Thyroid gland (tissue), 4 donors: ENCODE data around the gene ARL3. TPM values are rescaled to one million over a fixed set of nuclear protein-coding genes. Genes with fewer than 3 reads are reported as not detected.

ENCODE experiments used
- DNase-seq, 2 donors: peaks; one replicate each; pipeline ENCODE4 v3.0.0-alpha.2; 2019
- H3K27ac ChIP-seq, 3 donors: fragments of 200-600 bp; sonication (generic); 1 replicate in 2 of 3; 2 replicates in 1 of 3; pipeline ENCODE4 v1.5.1; 2016 to 2019; ENCODE audit warnings: mild to moderate bottlenecking in 1 of 3, moderate library complexity in 1 of 3
- H3K27me3 ChIP-seq: fragments of 200-600 bp; sonication (generic); one replicate; pipeline ENCODE4 v1.5.1; 2019
- H3K36me3 ChIP-seq, 2 donors: fragments of 200-600 bp; sonication (generic); one replicate each; pipeline ENCODE4 v1.5.1; 2016 to 2019
- H3K4me1 ChIP-seq, 2 donors: fragments of 200-600 bp; sonication (generic); one replicate each; pipeline ENCODE4 v1.5.1; 2017 to 2019
- H3K4me3 ChIP-seq, 3 donors: fragments of 200-600 bp; sonication (generic); replicated peaks in 1 of 3; 1 replicate in 2 of 3; 2 replicates in 1 of 3; pipeline ENCODE4 v1.5.1; 2016; ENCODE audit warnings: mild to moderate bottlenecking in 1 of 3
- H3K9me3 ChIP-seq: fragments of 200-600 bp; sonication (generic); one replicate; pipeline ENCODE4 v1.5.1; 2017
- CTCF ChIP-seq, 6 experiments: fragments of 200-600 bp in 3 of 6; fragments of 450-650 bp in 3 of 6; sonication (generic) in 3 of 6; IDR thresholded peaks; one replicate each; pipeline ENCODE4 v1.5.1; 2016 to 2019; ENCODE audit warnings: antibody characterized with exemption in 6 of 6, mild to moderate bottlenecking in 2 of 6, inconsistent platforms in 1 of 6, moderate library complexity in 1 of 6
- POLR2A ChIP-seq, 2 donors: fragments of 450-650 bp; IDR thresholded peaks; one replicate each; pipeline ENCODE4 v1.6.1; 2017; ENCODE audit warnings: antibody characterized with exemption in 2 of 2, mild to moderate bottlenecking in 2 of 2, moderate library complexity in 1 of 2
- WGBS, 2 donors: methylation state at CpG; one replicate each; pipeline ENCODE4 v1.1.5; 2017; 5-methylcytosine and 5-hydroxymethylcytosine counted together
- intact Hi-C: fragments of 100-400 bp; cut with DNase I; formaldehyde crosslinking; loops from one replicate; pipeline ENCODE4 v1.15.1; 2023
- total RNA-seq, 4 donors: library from RNA; depleted of rRNA; stranded (reverse); fragments of >200 nt; gene quantifications; one replicate each; pipeline ENCODE4 v1.2.3, GENCODE V29; 2016

Gene ARL3
- total RNA-seq, 4 donors from 2014 or later, result 6.6 to 13.4 (median 10.2) TPM

- 76 to 79% methylated on average over 1 of the region's 1 CpG for WGBS, 2 donors
- peaks cover 41 to 55% of the 10 kb centered on the region in 2 donors for H3K4me1 ChIP-seq
- peaks cover 29 to 52% of the 10 kb centered on the region in 2 donors for H3K36me3 ChIP-seq
- no peaks in the 10 kb centered on the region for H3K9me3 ChIP-seq
- H3K27me3 ChIP-seq, result no peaks in the 10 kb centered on the region
- DNase-seq, result no peak
- no peak for TF ChIP-seq CTCF (IDR thresholded peaks at IDR 0.05)
- no peak for TF ChIP-seq POLR2A (IDR thresholded peaks at IDR 0.05)
- no peak overlapping the region for H3K4me3 ChIP-seq
- no peak overlapping the region for H3K27ac ChIP-seq
- intact Hi-C loops, result no loop called here
Measured at GRCh38 chr10:102653060-102653459, 61.1 kb downstream of the ARL3 start.

GRCh38 chr10:102652170-102652916 lies 61.9 kb downstream of the ARL3 start:
- peaks cover 28 to 47% of the 10 kb centered on the region in 2 donors for H3K36me3 ChIP-seq
- WGBS, 2 donors, result 83 to 88% methylated on average over 12 of the region's 12 CpGs
- intact Hi-C loops, result no loop called here

GRCh38 chr10:102651455-102652169 lies 62.6 kb downstream of the ARL3 start:
- TF ChIP-seq POLR2A (IDR thresholded peaks at IDR 0.05) (no peak), CTCF (IDR thresholded peaks at IDR 0.05) (no peak)
- H3K9me3 ChIP-seq, result no peaks in the 10 kb centered on the region
- H3K4me3 ChIP-seq, result no peak overlapping the region
- H3K27ac ChIP-seq, result peak overlapping the region; percentile 29 to 96 (median 30)
- peak in 1 of 2 donors; percentile 37 for DNase-seq
- H3K27me3 ChIP-seq, result no peaks in the 10 kb centered on the region
- intact Hi-C loops, result no loop called here
- WGBS, 2 donors, result no CpG with 5 or more reads among the region's 11 CpGs
- H3K36me3 ChIP-seq, result peaks cover 21 to 39% of the 10 kb centered on the region in 2 donors
- peaks cover 55 to 61% of the 10 kb centered on the region in 2 donors for H3K4me1 ChIP-seq

More at GRCh38 chr10:102652170-102652916, 61.9 kb downstream of the ARL3 start:
- H3K27me3 ChIP-seq, result no peaks in the 10 kb centered on the region
- H3K9me3 ChIP-seq, result no peaks in the 10 kb centered on the region
- TF ChIP-seq CTCF (IDR thresholded peaks at IDR 0.05), result no peak
- no peak for TF ChIP-seq POLR2A (IDR thresholded peaks at IDR 0.05)
- DNase-seq, result no peak
- H3K27ac ChIP-seq, result peak overlapping the region in 1 of 3 donors; percentile 96
- H3K4me3 ChIP-seq, result no peak overlapping the region
- peaks cover 48 to 58% of the 10 kb centered on the region in 2 donors for H3K4me1 ChIP-seq

- peaks cover 13 to 32% of the 10 kb centered on the region in 2 donors for H3K36me3 ChIP-seq
- intact Hi-C loops, result no loop called here
Measured at GRCh38 chr10:102650655-102651454, 63.3 kb downstream of the ARL3 start.

More at GRCh38 chr10:102650655-102651454, 63.3 kb downstream of the ARL3 start:
- Histone ChIP-seq H3K27me3 (no peaks in the 10 kb centered on the region), H3K4me3 (no peak overlapping the region), H3K27ac (peak overlapping the region; percentile 58 to 96 (median 61)), H3K4me1 (peaks cover 59 to 61% of the 10 kb centered on the region in 2 donors), H3K9me3 (no peaks in the 10 kb centered on the region)
- no peak for DNase-seq
- TF ChIP-seq POLR2A (IDR thresholded peaks at IDR 0.05), result no peak
- no peak for TF ChIP-seq CTCF (IDR thresholded peaks at IDR 0.05)
- WGBS, 2 donors, result 45 to 72% methylated on average over 7 to 9 of the region's 11 CpGs
